BLaER1 (cell line): ENCODE measurements around the gene ATM.

Experiments used
- H3K27ac ChIP-seq: shearing (Covaris generic); formaldehyde crosslinking; 2 replicates; pipeline ENCODE4 v1.8.1; 2022
- H3K27me3 ChIP-seq: shearing (Covaris generic); formaldehyde crosslinking; 2 replicates; pipeline ENCODE4 v1.8.1; 2022
- H3K36me3 ChIP-seq: shearing (Covaris generic); formaldehyde crosslinking; 2 replicates; pipeline ENCODE4 v1.8.1; 2022
- H3K4me1 ChIP-seq: shearing (Covaris generic); formaldehyde crosslinking; 2 replicates; pipeline ENCODE4 v1.8.1; 2022
- H3K4me2 ChIP-seq: shearing (Covaris generic); formaldehyde crosslinking; 2 replicates; pipeline ENCODE4 v1.8.1; 2022
- H3K4me3 ChIP-seq: shearing (Covaris generic); formaldehyde crosslinking; 2 replicates; pipeline ENCODE4 v1.8.1; 2022
- H3K9ac ChIP-seq: shearing (Covaris generic); formaldehyde crosslinking; 2 replicates; pipeline ENCODE4 v1.8.1; 2022
- H3K9me3 ChIP-seq: shearing (Covaris generic); formaldehyde crosslinking; 2 replicates; pipeline ENCODE4 v1.8.1; 2022
- H4K20me1 ChIP-seq: shearing (Covaris generic); formaldehyde crosslinking; 2 replicates; pipeline ENCODE4 v1.8.1; 2022
- Cebpa-rat ChIP-seq: shearing (Covaris generic); IDR thresholded peaks from 2 replicates; pipeline ENCODE4 v1.8.1; 2022

ATM gene

DNA sequence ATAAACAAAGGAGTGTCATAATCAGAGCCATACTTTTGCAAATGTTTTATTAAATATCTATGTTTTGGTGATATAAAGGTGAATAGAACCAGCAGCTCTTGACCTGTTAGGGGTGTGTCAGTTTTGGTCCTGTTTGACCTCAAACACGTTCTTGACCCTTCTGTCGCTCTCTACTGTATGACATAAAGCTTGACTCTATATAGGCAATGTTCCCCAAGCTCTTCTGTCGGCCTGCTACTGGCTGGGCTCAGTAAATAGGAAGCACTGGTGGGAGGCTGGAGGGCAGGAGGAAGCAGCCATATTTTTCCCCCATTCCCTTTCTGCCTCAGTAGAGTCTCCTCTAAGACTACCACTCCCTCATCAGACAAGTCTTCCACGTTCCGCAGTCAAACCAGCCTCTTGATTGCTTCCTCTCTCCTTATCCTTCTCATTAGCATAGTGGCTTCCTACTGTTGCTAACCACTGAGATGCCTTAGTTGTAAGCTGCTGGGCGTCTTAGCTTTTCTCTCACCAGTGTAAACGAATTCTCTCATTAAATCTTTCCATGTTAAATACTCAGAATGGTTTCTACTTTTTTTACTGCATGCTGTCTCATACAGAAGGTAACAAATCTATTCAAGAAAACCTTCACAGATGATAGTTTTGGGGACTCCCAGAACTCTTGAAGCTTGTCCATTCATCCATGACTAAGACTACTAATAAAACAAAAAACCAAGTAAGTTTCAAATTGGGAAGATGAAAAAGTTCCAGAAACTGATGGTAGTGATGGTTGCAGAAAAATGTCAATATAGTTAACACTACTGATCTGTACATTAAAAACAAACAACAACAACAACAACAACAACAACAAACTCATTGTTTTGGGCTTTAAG is 3.7 kb upstream of the ATM start:
- peak overlapping the region; percentile 81; the same call in 1 of the 2 replicates for H3K4me2 ChIP-seq
- peaks cover 74% of the 10 kb centered on the region for H4K20me1 ChIP-seq
- no peak for TF ChIP-seq Cebpa-rat
- H3K4me1 ChIP-seq = peaks cover 28% of the 10 kb centered on the region
- H3K27me3 ChIP-seq = no peaks in the 10 kb centered on the region
- no peaks in the 10 kb centered on the region for H3K9me3 ChIP-seq
- peaks cover 37% of the 10 kb centered on the region for H3K36me3 ChIP-seq
- no peak overlapping the region for H3K9ac ChIP-seq
- no peak overlapping the region for H3K27ac ChIP-seq
- no peak overlapping the region for H3K4me3 ChIP-seq

DNA sequence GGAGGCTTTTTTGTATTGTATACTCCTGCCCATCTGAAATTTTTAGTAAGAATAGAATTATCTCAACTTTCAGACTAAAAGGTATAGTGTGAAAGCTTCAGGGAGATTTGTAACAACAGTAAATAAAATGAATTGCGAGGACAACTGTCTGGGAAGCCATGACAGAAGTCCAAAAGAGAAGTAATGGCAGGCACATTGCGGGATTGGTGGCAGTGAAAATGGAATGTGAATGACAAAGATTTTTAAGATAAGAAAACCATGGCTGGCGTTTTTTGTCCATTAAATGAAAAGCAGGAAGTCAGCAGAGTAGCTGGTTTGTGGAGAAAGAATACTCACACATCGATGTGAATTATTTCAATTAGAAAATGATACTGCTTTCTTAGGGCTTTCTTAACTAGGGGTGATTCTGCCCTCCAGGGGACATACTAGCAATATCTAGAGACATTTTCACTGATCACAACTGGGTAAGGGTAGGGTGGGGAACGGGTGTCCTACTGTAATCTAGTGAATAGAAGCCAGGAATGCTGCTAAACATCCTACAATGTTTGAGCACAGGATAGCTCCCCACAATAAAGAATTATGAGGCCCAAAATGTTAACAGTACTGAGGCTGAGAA is 2.0 kb upstream of the ATM start:
- Histone ChIP-seq H3K27me3 (no peaks in the 10 kb centered on the region), H3K27ac (peak overlapping the region; percentile 90), H3K9ac (peak overlapping the region; percentile 94), H3K9me3 (no peaks in the 10 kb centered on the region), H4K20me1 (peaks cover 57% of the 10 kb centered on the region), H3K4me3 (peak overlapping the region; percentile 88), H3K36me3 (peaks cover 20% of the 10 kb centered on the region; the same call in 1 of the 2 replicates), H3K4me2 (peak overlapping the region; percentile 81), H3K4me1 (peaks cover 45% of the 10 kb centered on the region)
- no peak for TF ChIP-seq Cebpa-rat

GRCh38 chr11:108221371-108221770 is 1.5 kb upstream of the ATM start:
- H3K27ac ChIP-seq = peak overlapping the region; percentile 90

GRCh38 chr11:108221911-108222573 is 825 bp upstream of the ATM start:
- Histone ChIP-seq H3K9ac (peak overlapping the region; percentile 94), H3K36me3 (peaks cover 17% of the 10 kb centered on the region; the same call in 1 of the 2 replicates), H4K20me1 (peaks cover 49% of the 10 kb centered on the region), H3K4me2 (peak overlapping the region; percentile 81), H3K27ac (peak overlapping the region; percentile 90), H3K9me3 (no peaks in the 10 kb centered on the region), H3K4me3 (peak overlapping the region; percentile 88), H3K27me3 (no peaks in the 10 kb centered on the region), H3K4me1 (peaks cover 57% of the 10 kb centered on the region)
- TF ChIP-seq Cebpa-rat = no peak

More at GRCh38 chr11:108221371-108221770, 1.5 kb upstream of the ATM start:
- Histone ChIP-seq H3K27me3 (no peaks in the 10 kb centered on the region), H3K9me3 (no peaks in the 10 kb centered on the region), H3K4me1 (peaks cover 50% of the 10 kb centered on the region), H3K4me3 (peak overlapping the region; percentile 88), H3K9ac (peak overlapping the region; percentile 94), H3K4me2 (peak overlapping the region; percentile 81), H4K20me1 (peaks cover 52% of the 10 kb centered on the region), H3K36me3 (peaks cover 15% of the 10 kb centered on the region; the same call in 1 of the 2 replicates)
- TF ChIP-seq Cebpa-rat = no peak

DNA sequence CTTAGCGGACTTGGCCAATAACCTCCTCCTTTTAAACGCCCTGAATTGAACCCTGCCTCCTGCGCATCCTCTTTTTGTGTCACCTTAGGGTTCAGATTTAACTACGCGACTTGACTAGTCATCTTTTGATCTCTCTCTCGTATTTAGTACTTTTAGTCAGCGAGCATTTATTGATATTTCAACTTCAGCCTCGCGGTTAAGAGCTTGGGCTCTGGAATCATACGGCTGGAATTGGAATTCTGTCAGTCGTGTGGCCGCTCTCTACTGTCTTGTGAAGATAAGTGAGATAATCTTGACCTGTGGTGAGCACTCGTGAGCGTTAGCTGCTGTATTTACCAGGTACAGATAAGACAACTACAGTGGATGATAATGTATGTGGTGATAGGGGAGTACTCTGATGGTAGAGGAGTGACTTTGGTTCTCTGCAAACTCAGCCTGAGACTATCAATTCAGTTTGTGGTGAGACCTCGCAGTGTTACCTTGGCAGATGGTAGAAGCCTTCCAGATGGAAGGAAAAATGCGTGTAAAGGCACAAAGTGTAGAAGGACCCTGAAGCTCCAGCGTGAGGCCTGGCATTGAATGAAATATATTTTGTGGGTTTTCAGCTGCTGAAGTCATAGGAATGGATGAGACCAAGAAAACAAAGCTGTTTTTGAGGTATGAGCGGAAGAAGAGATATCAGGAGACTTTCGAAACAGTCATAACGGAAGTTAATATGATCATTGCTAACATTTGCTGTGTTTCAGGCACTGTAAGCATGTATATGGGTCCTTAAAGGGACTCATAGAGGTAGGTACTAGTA is 682 bp downstream of the ATM start:
- H3K4me2 ChIP-seq = peak overlapping the region; percentile 91
- H3K9me3 ChIP-seq = no peaks in the 10 kb centered on the region
- peak overlapping the region; percentile 88 for H3K4me3 ChIP-seq
- peaks cover 21% of the 10 kb centered on the region; the same call in 1 of the 2 replicates for H3K36me3 ChIP-seq
- H3K27ac ChIP-seq = peak overlapping the region; percentile 92
- H3K27me3 ChIP-seq = no peaks in the 10 kb centered on the region
- H3K4me1 ChIP-seq = peaks cover 58% of the 10 kb centered on the region
- H3K9ac ChIP-seq = peak overlapping the region; percentile 93
- TF ChIP-seq Cebpa-rat = no peak
- H4K20me1 ChIP-seq = peaks cover 36% of the 10 kb centered on the region

DNA sequence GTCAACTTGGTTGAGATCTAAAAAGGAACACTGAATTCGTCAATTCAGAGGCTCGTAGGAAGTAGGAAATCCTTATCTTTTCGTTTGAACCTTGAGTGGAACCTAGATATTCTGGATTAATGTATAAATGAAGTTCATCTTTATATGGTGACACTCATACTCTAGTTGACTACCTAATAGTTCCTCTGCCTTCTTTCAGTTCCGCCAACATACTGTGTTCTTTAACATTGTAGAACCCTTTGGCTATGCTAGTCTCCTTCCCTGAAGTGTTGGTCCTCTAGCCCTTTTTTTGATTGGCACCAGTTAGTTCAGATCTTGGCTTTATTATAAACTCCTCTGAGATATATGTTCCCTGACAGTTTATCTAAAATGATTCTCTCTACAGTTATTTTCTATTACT is 1.5 kb downstream of the ATM start:
- H3K27ac ChIP-seq = peak overlapping the region; percentile 92
- peaks cover 52% of the 10 kb centered on the region for H3K4me1 ChIP-seq
- H3K4me3 ChIP-seq = peak overlapping the region; percentile 88
- H3K9me3 ChIP-seq = no peaks in the 10 kb centered on the region
- peak overlapping the region; percentile 91 for H3K4me2 ChIP-seq
- H4K20me1 ChIP-seq = peaks cover 28% of the 10 kb centered on the region
- peak overlapping the region; percentile 93 for H3K9ac ChIP-seq
- no peak for TF ChIP-seq Cebpa-rat
- peaks cover 24% of the 10 kb centered on the region for H3K36me3 ChIP-seq
- no peaks in the 10 kb centered on the region for H3K27me3 ChIP-seq

- Histone ChIP-seq H3K9ac (peak overlapping the region; percentile 93), H4K20me1 (peaks cover 20% of the 10 kb centered on the region), H3K27ac (peak overlapping the region; percentile 92), H3K4me1 (peaks cover 44% of the 10 kb centered on the region), H3K4me2 (peak overlapping the region; percentile 91), H3K4me3 (peak overlapping the region; percentile 88), H3K27me3 (no peaks in the 10 kb centered on the region), H3K36me3 (peaks cover 27% of the 10 kb centered on the region), H3K9me3 (no peaks in the 10 kb centered on the region)
- TF ChIP-seq Cebpa-rat = no peak
Measured at GRCh38 chr11:108224911-108225786, 2.3 kb downstream of the ATM start.

GRCh38 chr11:108226036-108226435 is 3.2 kb downstream of the ATM start:
- Histone ChIP-seq H3K4me3 (no peak overlapping the region), H3K36me3 (peaks cover 36% of the 10 kb centered on the region), H3K9ac (no peak overlapping the region), H3K4me2 (peak overlapping the region; percentile 91), H4K20me1 (peaks cover 11% of the 10 kb centered on the region), H3K27ac (peak overlapping the region; percentile 92; the same call in 1 of the 2 replicates), H3K9me3 (no peaks in the 10 kb centered on the region), H3K4me1 (peaks cover 35% of the 10 kb centered on the region), H3K27me3 (no peaks in the 10 kb centered on the region)
- TF ChIP-seq Cebpa-rat = no peak
